Esophagus squamous epithelium (tissue), 5 donors: ENCODE measurements around the gene TMIE. TPM values are rescaled to one million over a fixed set of nuclear protein-coding genes. Genes with fewer than 3 reads are reported as not detected.

Source experiments
- DNase-seq: peaks from one replicate; lab custom pipeline; 2025; lab: John Stamatoyannopoulos, UW
- H3K27ac ChIP-seq, 4 donors: fragments of 200-600 bp; sonication (generic); one replicate each; pipeline ENCODE4 v1.5.1; 2016 to 2019; ENCODE audit warnings: mild to moderate bottlenecking in 1 of 4
- H3K27me3 ChIP-seq, 4 donors: fragments of 200-600 bp; sonication (generic); 1 replicate in 3 of 4; 2 replicates in 1 of 4; pipeline versions ENCODE4 v1.5.1 to v1.6.0; 2017 to 2021; ENCODE audit warnings: antibody characterized with exemption in 1 of 4
- H3K36me3 ChIP-seq, 3 donors: fragments of 200-600 bp; sonication (generic); one replicate each; pipeline ENCODE4 v1.5.1; 2016 to 2019
- H3K4me1 ChIP-seq, 3 donors: fragments of 200-600 bp; sonication (generic); one replicate each; pipeline ENCODE4 v1.5.1; 2017 to 2019
- H3K4me3 ChIP-seq, 4 donors: fragments of 200-600 bp; sonication (generic); 1 replicate in 3 of 4; 2 replicates in 1 of 4; pipeline ENCODE4 v1.5.1; 2016 to 2019; ENCODE audit warnings: mild to moderate bottlenecking in 2 of 4, moderate library complexity in 1 of 4
- H3K9me3 ChIP-seq, 3 donors: fragments of 200-600 bp; sonication (generic); one replicate each; pipeline ENCODE4 v1.5.1; 2016 to 2019
- CTCF ChIP-seq, 6 experiments: fragments of 450-650 bp in 4 of 6; fragments of 200-600 bp in 2 of 6; sonication (generic) in 2 of 6; IDR thresholded peaks; one replicate each; pipeline ENCODE4 v1.5.1; 2016 to 2019; ENCODE audit warnings: antibody characterized with exemption in 6 of 6, mild to moderate bottlenecking in 4 of 6, moderate library complexity in 4 of 6
- POLR2A ChIP-seq, 4 donors: fragments of 450-650 bp; IDR thresholded peaks; one replicate each; pipeline ENCODE4 v1.6.1; 2017; ENCODE audit warnings: antibody characterized with exemption in 4 of 4, mild to moderate bottlenecking in 4 of 4, moderate library complexity in 3 of 4
- WGBS, 2 donors: methylation state at CpG; one replicate each; pipeline ENCODE4 v1.1.5; 2018; 5-methylcytosine and 5-hydroxymethylcytosine counted together
- intact Hi-C: fragments of 100-400 bp; cut with DNase I; formaldehyde crosslinking; loops from one replicate; pipeline ENCODE4 v1.15.0; 2022
- total RNA-seq, 4 donors: library from RNA; depleted of rRNA; stranded (reverse); fragments of >200 nt; gene quantifications; one replicate each; pipeline ENCODE4 v1.1.0, GENCODE V29; 2016
- donor health status: DM: yes; HTN: yes; CAD: no.

TMIE gene
- total RNA-seq, 4 donors from 2014 or later: 0.18 to 1.1 (median 0.61) TPM

DNA sequence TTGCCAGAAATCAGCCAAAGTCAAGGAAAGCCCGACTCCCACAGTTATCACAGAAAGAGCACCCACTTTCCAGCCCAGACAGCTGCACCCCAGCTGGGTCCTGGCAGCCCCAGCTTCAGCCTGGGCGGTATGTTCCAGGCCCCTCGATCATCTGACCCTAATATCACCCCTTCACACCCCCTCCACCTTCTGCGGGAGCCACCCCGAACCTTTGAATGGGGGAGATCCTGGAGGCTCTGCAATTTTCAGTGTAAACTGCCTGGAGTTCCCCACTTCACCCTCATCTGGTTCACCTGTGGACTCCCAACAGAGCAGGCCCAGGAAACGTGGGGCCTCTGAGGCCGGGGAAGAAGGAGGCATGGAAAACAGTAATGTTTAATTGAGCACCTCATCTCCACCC, 10.6 kb downstream of the TMIE start:
- peaks cover 0 to 9% (median 0%) of the 10 kb centered on the region in 4 donors for H3K27me3 ChIP-seq
- TF ChIP-seq CTCF (IDR thresholded peaks at IDR 0.05) (no peak), POLR2A (IDR thresholded peaks at IDR 0.05) (no peak)
- WGBS, 2 donors: 78 to 100% methylated on average over 2 to 5 of the region's 7 CpGs
- H3K9me3 ChIP-seq: no peaks in the 10 kb centered on the region
- no peak overlapping the region for H3K27ac ChIP-seq
- DNase-seq: no peak
- H3K4me1 ChIP-seq: peaks cover 0 to 18% (median 0%) of the 10 kb centered on the region in 3 donors
- H3K36me3 ChIP-seq: no peaks in the 10 kb centered on the region
- intact Hi-C loops: no loop called here
- H3K4me3 ChIP-seq: no peak overlapping the region

DNA sequence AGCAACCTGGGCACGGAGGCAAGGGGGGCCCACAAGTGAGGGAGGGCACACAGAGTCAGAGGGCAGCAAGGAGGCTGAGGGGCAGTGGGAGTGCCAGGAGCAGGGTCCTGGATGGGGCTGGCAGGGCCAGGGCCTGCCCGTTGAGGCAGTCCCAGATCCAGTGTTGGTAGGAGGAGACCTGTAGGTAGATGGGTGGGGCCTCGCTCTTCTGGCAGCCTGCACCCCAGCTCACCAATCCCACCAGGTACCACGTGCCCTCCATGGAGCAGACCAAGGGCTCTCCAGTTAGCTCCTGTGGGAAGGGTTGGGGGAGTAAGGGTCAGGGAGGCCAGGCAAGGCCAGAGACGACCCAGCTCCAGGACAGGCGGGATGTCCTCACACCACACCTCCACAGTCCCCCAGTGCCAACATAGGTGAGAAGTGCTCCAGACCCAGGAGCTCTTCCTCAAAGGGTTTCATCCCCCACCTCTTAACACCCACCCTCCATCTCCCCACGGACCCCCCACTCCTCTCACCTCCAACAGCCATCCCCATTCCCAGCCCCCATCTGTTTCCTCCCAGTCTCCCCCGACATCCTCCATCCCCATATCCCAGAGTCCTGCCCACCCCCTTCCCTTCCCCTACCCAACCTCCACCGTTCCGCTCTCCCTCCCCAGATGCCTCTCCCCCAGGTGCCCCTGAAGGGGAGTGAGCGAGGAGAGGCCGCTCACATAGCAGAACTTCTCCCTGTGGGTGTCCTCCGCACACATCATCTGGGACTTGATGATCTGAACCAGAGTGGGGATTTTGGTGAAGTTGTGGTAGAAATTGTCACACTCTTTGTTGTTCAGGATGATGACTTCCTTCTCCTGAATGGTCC, 11.2 kb downstream of the TMIE start:
- Histone ChIP-seq H3K9me3 (no peaks in the 10 kb centered on the region), H3K4me1 (peaks cover 0 to 16% (median 0%) of the 10 kb centered on the region in 3 donors), H3K27ac (no peak overlapping the region), H3K4me3 (no peak overlapping the region), H3K36me3 (no peaks in the 10 kb centered on the region), H3K27me3 (peaks cover 0 to 16% (median 0%) of the 10 kb centered on the region in 4 donors)
- WGBS, 2 donors: 80 to 88% methylated on average over 6 to 8 of the region's 13 CpGs
- TF ChIP-seq CTCF (IDR thresholded peaks at IDR 0.05) (no peak), POLR2A (IDR thresholded peaks at IDR 0.05) (no peak)
- DNase-seq: no peak
- intact Hi-C loops: no loop called here

DNA sequence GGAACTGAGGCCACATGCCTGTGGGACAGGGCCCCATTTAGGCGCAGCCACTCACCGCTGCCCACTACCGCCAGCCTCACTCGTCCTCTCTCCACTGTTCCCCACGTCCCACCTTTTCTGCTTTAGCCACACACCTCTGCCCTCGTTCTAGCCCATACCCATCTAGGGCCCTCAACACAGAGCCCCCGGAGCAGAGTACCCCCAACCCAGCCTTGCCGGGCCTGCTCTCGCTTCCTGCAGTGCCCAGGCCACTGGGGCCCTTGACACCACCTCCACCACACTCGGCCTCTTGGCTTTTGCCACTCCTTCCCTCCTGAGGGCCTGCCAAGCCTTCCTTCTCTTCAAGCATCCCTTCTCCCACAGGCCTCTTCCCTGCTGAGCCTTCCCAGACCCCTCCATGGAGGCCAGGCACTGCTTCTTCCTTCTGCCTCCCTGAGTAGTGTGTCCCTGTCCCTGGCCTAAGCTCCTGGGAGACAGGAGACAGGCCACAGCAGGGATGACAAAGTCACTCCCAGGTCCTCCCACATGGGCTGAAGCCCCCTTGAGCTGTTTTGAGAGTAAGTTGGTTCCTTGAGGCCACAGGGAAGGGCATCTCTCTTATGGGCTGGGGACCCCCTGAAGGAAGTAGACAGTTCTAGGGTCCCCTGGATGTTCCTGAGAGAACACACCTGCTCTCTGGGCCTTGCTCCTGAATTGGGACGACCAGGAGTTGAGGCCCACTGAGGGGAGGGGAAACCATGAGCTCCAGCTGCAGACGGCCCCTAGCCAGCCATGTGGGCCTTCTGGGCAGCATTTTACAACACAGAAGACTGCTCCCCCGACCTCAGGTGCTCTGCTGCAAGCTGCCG, 12.1 kb downstream of the TMIE start:
- H3K36me3 ChIP-seq: no peaks in the 10 kb centered on the region
- intact Hi-C loops: no loop called here
- 84 to 93% methylated on average over 10 of the region's 14 CpGs for WGBS, 2 donors
- DNase-seq: no peak
- no peak overlapping the region for H3K4me3 ChIP-seq
- H3K9me3 ChIP-seq: no peaks in the 10 kb centered on the region
- no peak for TF ChIP-seq POLR2A (IDR thresholded peaks at IDR 0.05)
- peaks cover 0 to 25% (median 0%) of the 10 kb centered on the region in 4 donors for H3K27me3 ChIP-seq
- H3K27ac ChIP-seq: no peak overlapping the region
- peaks cover 0 to 16% (median 0%) of the 10 kb centered on the region in 3 donors for H3K4me1 ChIP-seq

- Histone ChIP-seq H3K9me3 (no peaks in the 10 kb centered on the region), H3K36me3 (no peaks in the 10 kb centered on the region), H3K27ac (no peak overlapping the region), H3K4me3 (no peak overlapping the region), H3K4me1 (peaks cover 0 to 16% (median 0%) of the 10 kb centered on the region in 3 donors), H3K27me3 (peaks cover 0 to 30% (median 0%) of the 10 kb centered on the region in 4 donors)
- intact Hi-C loops: no loop called here
- TF ChIP-seq CTCF (IDR thresholded peaks at IDR 0.05) (no peak), POLR2A (IDR thresholded peaks at IDR 0.05) (no peak)
- 25 to 27% methylated on average over 2 to 6 of the region's 22 CpGs for WGBS, 2 donors
- no peak for DNase-seq
Observed at GRCh38 chr3:46713898-46714552, 12.8 kb downstream of the TMIE start.

DNA sequence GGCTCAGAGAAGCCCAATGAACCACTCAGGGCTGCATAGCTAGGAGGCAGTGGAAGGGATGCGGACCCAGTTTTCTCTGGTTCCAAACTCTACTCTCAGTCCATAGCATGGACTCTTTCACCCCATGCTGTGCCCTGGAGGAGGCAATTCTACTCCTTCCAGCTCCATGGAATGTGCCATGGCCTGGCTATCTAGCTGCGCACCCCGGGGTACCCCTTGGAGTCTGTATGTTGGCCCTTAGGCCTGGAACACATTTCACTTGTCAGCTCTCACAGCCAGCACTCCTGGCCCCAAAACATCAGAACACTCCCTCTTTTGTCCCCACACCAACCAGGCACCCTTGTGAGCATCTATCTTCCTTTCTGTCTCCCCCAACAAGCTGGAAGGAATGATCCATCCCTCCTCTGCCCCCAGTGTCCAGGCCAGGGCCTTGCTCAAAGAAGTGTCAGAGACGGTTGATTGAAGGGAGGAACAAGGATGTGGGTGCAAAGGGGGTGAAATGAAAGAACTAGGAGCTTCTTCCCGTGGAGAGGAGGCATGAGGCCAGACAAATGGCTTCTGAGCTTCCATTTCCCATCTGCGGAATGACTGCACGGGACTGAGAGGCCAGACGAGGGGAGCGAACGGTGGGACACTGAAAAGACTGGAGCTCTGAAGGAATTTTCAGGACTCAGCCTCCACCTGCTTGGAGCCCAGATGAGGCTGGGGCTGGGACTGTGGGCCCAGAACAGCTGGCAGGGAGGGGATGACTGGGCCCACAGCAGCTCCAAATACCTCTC, 13.7 kb downstream of the TMIE start:
- H3K4me3 ChIP-seq: no peak overlapping the region
- intact Hi-C loops: no loop called here
- 88 to 89% methylated on average over 7 to 8 of the region's 10 CpGs for WGBS, 2 donors

More for the DNA sequence above, 13.7 kb downstream of the TMIE start:
- Histone ChIP-seq H3K27ac (no peak overlapping the region), H3K36me3 (no peaks in the 10 kb centered on the region), H3K9me3 (no peaks in the 10 kb centered on the region), H3K27me3 (peaks cover 0 to 39% (median 0%) of the 10 kb centered on the region in 4 donors), H3K4me1 (peaks cover 0 to 16% (median 0%) of the 10 kb centered on the region in 3 donors)
- TF ChIP-seq CTCF (IDR thresholded peaks at IDR 0.05) (no peak), POLR2A (IDR thresholded peaks at IDR 0.05) (no peak)
- no peak for DNase-seq
